Adrenal gland (tissue), 5 donors: ENCODE data around the gene MRPS35.

ENCODE experiments used
- CTCF ChIP-seq, 6 experiments: fragments of 450-650 bp in 4 of 6; fragments of 200-600 bp in 2 of 6; sonication (generic) in 1 of 6; IDR thresholded peaks; 1 replicate in 5 of 6; 2 replicates in 1 of 6; pipeline versions ENCODE4 v1.5.1 to v1.8.0; 2016 to 2021; ENCODE audit warnings: antibody characterized with exemption in 6 of 6, mild to moderate bottlenecking in 2 of 6, moderate library complexity in 1 of 6
- POLR2A ChIP-seq, 2 donors: fragments of 450-650 bp; IDR thresholded peaks; one replicate each; pipeline ENCODE4 v1.6.1; 2017; ENCODE audit warnings: antibody characterized with exemption in 2 of 2, mild to moderate bottlenecking in 2 of 2, moderate library complexity in 1 of 2
- donor health status: DM: no; HTN: no; CAD: no.

- TF ChIP-seq POLR2A (IDR thresholded peaks at IDR 0.05) (no peak), CTCF (IDR thresholded peaks at IDR 0.05) (no peak)
Measured at GRCh38 chr12:27780612-27781408, 70.2 kb downstream of the MRPS35 start.
